ENCODE measurements around the gene SNRNP48.

The SNRNP48 gene

DNA sequence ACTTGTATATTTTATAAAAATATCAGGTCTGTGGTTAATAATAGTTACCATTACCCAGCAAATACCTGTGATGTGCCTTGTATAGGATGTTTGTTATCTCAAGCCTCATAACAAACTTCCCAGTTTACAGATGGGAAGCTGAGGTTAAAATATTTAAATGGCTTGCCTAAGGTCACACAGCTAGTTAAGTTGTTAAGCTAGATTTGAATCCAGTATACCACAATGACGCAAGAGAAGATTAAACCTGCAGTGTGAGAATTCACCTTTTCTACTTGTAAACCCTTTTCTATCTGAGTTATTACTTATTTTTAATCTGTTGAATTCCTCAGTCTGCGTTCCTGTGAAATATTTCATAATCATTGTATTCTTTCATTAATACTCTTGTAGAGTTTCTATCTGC, 43.6 kb upstream of the SNRNP48 start:
- Histone ChIP-seq H3K9me3 (ENCODE audit: insufficient read depth, low read depth, low read length) (no peaks in the 10 kb centered on the region), H3K4me1 (ENCODE audit: insufficient read depth, low read length) (peaks cover 51% of the 10 kb centered on the region), H3K36me3 (ENCODE audit: insufficient read depth, low read length) (no peaks in the 10 kb centered on the region), H3K4me3 (ENCODE audit: low read length) (no peak overlapping the region), H3K9ac (ENCODE audit: low read depth, low read length) (no peak overlapping the region), H3K27ac (ENCODE audit: low read depth, low read length) (no peak overlapping the region), H3K27me3 (ENCODE audit: insufficient read depth, low read length) (peaks cover 29% of the 10 kb centered on the region)
- 25% methylated on average over 1 of the region's 2 CpGs for WGBS

GRCh38 chr6:7546896-7547295, 43.1 kb upstream of the SNRNP48 start:
- no peaks in the 10 kb centered on the region for H3K9me3 ChIP-seq (ENCODE audit: insufficient read depth, low read depth, low read length)
- 81% methylated on average over 4 of the region's 4 CpGs for WGBS
- H3K27ac ChIP-seq (ENCODE audit: low read depth, low read length): no peak overlapping the region
- peaks cover 51% of the 10 kb centered on the region for H3K4me1 ChIP-seq (ENCODE audit: insufficient read depth, low read length)
- H3K36me3 ChIP-seq (ENCODE audit: insufficient read depth, low read length): no peaks in the 10 kb centered on the region
- H3K27me3 ChIP-seq (ENCODE audit: insufficient read depth, low read length): peaks cover 24% of the 10 kb centered on the region
- H3K4me3 ChIP-seq (ENCODE audit: low read length): no peak overlapping the region
- no peak overlapping the region for H3K9ac ChIP-seq (ENCODE audit: low read depth, low read length)

GRCh38 chr6:7547315-7547714, 42.7 kb upstream of the SNRNP48 start:
- no peaks in the 10 kb centered on the region for H3K36me3 ChIP-seq (ENCODE audit: insufficient read depth, low read length)
- H3K27me3 ChIP-seq (ENCODE audit: insufficient read depth, low read length): peaks cover 20% of the 10 kb centered on the region; the same call in 1 of the 2 replicates
- WGBS: 97% methylated on average over 4 of the region's 4 CpGs
- no peak overlapping the region for H3K9ac ChIP-seq (ENCODE audit: low read depth, low read length)
- peaks cover 51% of the 10 kb centered on the region for H3K4me1 ChIP-seq (ENCODE audit: insufficient read depth, low read length)
- H3K4me3 ChIP-seq (ENCODE audit: low read length): no peak overlapping the region
- no peaks in the 10 kb centered on the region for H3K9me3 ChIP-seq (ENCODE audit: insufficient read depth, low read depth, low read length)
- no peak overlapping the region for H3K27ac ChIP-seq (ENCODE audit: low read depth, low read length)

DNA sequence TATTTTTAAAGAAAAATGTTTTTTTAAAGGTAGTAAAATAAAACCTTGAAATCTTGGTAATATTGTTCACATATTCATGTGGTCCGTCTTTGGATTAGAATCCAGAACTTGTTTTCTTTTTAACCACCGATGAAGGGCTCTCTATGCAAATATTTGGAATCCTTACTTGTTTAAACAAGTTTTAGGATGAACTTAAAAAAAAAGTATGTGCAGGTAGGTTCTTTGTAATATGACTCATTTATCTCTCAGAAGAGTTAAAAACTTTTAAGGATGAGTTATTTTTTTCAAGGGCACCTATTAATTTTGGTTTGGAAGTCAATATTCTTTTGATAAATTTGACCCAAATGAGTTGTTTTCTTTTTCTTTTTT, 39.6 kb upstream of the SNRNP48 start:
- 97% methylated on average over 2 of the region's 2 CpGs for WGBS
- Histone ChIP-seq H3K27ac (ENCODE audit: low read depth, low read length) (no peak overlapping the region), H3K4me1 (ENCODE audit: insufficient read depth, low read length) (peaks cover 28% of the 10 kb centered on the region), H3K9me3 (ENCODE audit: insufficient read depth, low read depth, low read length) (no peaks in the 10 kb centered on the region), H3K27me3 (ENCODE audit: insufficient read depth, low read length) (no peaks in the 10 kb centered on the region), H3K4me3 (ENCODE audit: low read length) (no peak overlapping the region), H3K36me3 (ENCODE audit: insufficient read depth, low read length) (no peaks in the 10 kb centered on the region), H3K9ac (ENCODE audit: low read depth, low read length) (no peak overlapping the region)

GRCh38 chr6:7554533-7555275, 35.3 kb upstream of the SNRNP48 start:
- 90% methylated on average over 5 of the region's 6 CpGs for WGBS
- H3K27me3 ChIP-seq (ENCODE audit: insufficient read depth, low read length): no peaks in the 10 kb centered on the region
- peaks cover 6% of the 10 kb centered on the region; the same call in 1 of the 2 replicates for H3K4me1 ChIP-seq (ENCODE audit: insufficient read depth, low read length)
- no peak overlapping the region for H3K9ac ChIP-seq (ENCODE audit: low read depth, low read length)
- H3K36me3 ChIP-seq (ENCODE audit: insufficient read depth, low read length): peaks cover 35% of the 10 kb centered on the region
- no peak overlapping the region for H3K27ac ChIP-seq (ENCODE audit: low read depth, low read length)
- no peak overlapping the region for H3K4me3 ChIP-seq (ENCODE audit: low read length)
- H3K9me3 ChIP-seq (ENCODE audit: insufficient read depth, low read depth, low read length): no peaks in the 10 kb centered on the region

DNA sequence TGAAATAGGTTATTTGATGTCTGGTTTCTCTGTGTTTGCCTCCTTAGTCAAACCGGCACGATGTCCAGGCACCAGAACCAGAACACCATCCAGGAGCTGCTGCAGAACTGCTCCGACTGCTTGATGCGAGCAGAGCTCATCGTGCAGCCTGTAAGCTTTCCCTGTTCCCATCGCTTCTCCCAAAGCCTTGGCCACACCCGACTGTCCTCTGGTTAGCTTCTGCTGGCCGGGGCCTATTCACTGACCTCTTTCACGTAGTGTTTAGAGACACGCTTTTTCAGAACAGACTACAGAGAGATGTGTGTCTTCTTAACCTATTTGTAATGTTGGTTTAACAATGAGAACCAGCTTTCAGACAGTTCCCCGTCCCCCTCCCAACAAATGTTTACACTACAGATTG, 34.3 kb upstream of the SNRNP48 start:
- no peak overlapping the region for H3K27ac ChIP-seq (ENCODE audit: low read depth, low read length)
- H3K4me3 ChIP-seq (ENCODE audit: low read length): no peak overlapping the region
- no peaks in the 10 kb centered on the region for H3K9me3 ChIP-seq (ENCODE audit: insufficient read depth, low read depth, low read length)
- WGBS: 95% methylated on average over 11 of the region's 11 CpGs
- H3K9ac ChIP-seq (ENCODE audit: low read depth, low read length): no peak overlapping the region
- no peaks in the 10 kb centered on the region for H3K27me3 ChIP-seq (ENCODE audit: insufficient read depth, low read length)
- peaks cover 2% of the 10 kb centered on the region; the same call in 1 of the 2 replicates for H3K4me1 ChIP-seq (ENCODE audit: insufficient read depth, low read length)
- H3K36me3 ChIP-seq (ENCODE audit: insufficient read depth, low read length): peaks cover 45% of the 10 kb centered on the region

- Histone ChIP-seq H3K36me3 (ENCODE audit: insufficient read depth, low read length) (peaks cover 54% of the 10 kb centered on the region), H3K4me1 (ENCODE audit: insufficient read depth, low read length) (no peaks in the 10 kb centered on the region), H3K4me3 (ENCODE audit: low read length) (no peak overlapping the region), H3K9ac (ENCODE audit: low read depth, low read length) (no peak overlapping the region), H3K27me3 (ENCODE audit: insufficient read depth, low read length) (no peaks in the 10 kb centered on the region), H3K9me3 (ENCODE audit: insufficient read depth, low read depth, low read length) (no peaks in the 10 kb centered on the region), H3K27ac (ENCODE audit: low read depth, low read length) (no peak overlapping the region)
- 96% methylated on average over 11 of the region's 12 CpGs for WGBS
Observed at GRCh38 chr6:7556394-7557106, 33.4 kb upstream of the SNRNP48 start.

- Histone ChIP-seq H3K4me1 (ENCODE audit: insufficient read depth, low read length) (no peaks in the 10 kb centered on the region), H3K36me3 (ENCODE audit: insufficient read depth, low read length) (peaks cover 64% of the 10 kb centered on the region), H3K27ac (ENCODE audit: low read depth, low read length) (no peak overlapping the region), H3K9me3 (ENCODE audit: insufficient read depth, low read depth, low read length) (no peaks in the 10 kb centered on the region), H3K4me3 (ENCODE audit: low read length) (no peak overlapping the region), H3K9ac (ENCODE audit: low read depth, low read length) (no peak overlapping the region), H3K27me3 (ENCODE audit: insufficient read depth, low read length) (no peaks in the 10 kb centered on the region)
- 95% methylated on average over 2 of the region's 2 CpGs for WGBS
Observed at GRCh38 chr6:7557652-7558051, 32.3 kb upstream of the SNRNP48 start.

- H3K4me3 ChIP-seq (ENCODE audit: low read length): no peak overlapping the region
- H3K27ac ChIP-seq (ENCODE audit: low read depth, low read length): no peak overlapping the region
- H3K9me3 ChIP-seq (ENCODE audit: insufficient read depth, low read depth, low read length): no peaks in the 10 kb centered on the region
- peaks cover 73% of the 10 kb centered on the region for H3K36me3 ChIP-seq (ENCODE audit: insufficient read depth, low read length)
- H3K9ac ChIP-seq (ENCODE audit: low read depth, low read length): no peak overlapping the region
- no peaks in the 10 kb centered on the region for H3K27me3 ChIP-seq (ENCODE audit: insufficient read depth, low read length)
- 91% methylated on average over 4 of the region's 4 CpGs for WGBS
- no peaks in the 10 kb centered on the region for H3K4me1 ChIP-seq (ENCODE audit: insufficient read depth, low read length)
Observed at GRCh38 chr6:7558781-7559180, 31.2 kb upstream of the SNRNP48 start.

DNA sequence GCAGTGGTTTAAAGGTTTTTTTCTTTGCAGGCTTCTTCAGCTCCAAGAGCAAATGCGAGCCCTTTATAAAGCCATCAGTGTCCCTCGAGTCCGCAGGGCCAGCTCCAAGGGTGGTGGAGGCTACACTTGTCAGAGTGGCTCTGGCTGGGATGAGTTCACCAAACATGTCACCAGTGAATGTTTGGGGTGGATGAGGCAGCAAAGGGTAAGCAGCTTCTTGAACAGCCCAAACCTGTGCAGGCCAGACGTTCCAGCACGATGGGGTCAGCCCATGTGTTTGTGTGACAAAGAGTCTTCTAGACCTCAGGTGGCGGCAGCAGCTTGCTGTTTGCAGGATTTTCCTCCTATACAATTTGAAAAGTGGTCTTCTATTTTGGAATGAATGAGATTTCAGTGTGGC, 30.8 kb upstream of the SNRNP48 start:
- WGBS: 95% methylated on average over 6 of the region's 6 CpGs
- peaks cover 77% of the 10 kb centered on the region for H3K36me3 ChIP-seq (ENCODE audit: insufficient read depth, low read length)

DNA sequence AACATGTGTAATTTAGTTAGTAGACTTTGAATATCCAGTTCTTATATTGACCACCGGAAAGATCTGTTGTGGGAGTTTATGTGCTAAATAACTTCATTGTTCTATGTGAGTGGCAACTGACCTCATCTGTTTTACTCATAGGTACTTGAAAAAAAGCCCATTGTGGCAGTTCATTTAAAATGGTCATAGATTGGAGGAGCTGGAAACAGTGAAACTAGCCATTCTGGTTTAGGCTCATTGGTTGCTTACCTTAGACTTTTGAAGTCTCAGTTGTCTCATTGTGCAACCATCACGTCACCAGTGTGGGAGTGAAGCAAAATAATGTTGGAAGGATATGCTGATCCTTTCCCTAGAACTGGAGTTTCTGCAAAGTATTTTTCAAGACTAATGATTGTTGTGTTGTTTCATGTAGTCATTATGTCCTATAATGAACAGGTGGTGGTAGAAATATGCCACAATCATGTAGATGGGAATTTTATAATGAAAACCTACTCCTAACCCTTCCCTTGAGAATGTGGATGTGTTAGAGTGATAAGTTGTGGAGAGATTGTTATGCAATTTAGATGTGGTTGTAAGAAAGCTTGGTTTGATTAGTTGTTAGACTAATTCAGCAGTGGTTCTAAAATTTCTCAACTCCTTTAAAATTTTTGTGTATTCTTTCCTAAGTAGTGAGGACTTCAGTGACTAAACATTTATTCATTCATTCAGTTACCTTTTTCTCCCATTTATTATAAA, 30.2 kb upstream of the SNRNP48 start:
- Histone ChIP-seq H3K9me3 (ENCODE audit: insufficient read depth, low read depth, low read length) (no peaks in the 10 kb centered on the region), H3K9ac (ENCODE audit: low read depth, low read length) (no peak overlapping the region), H3K27me3 (ENCODE audit: insufficient read depth, low read length) (no peaks in the 10 kb centered on the region), H3K36me3 (ENCODE audit: insufficient read depth, low read length) (peaks cover 83% of the 10 kb centered on the region), H3K4me3 (ENCODE audit: low read length) (no peak overlapping the region), H3K4me1 (ENCODE audit: insufficient read depth, low read length) (no peaks in the 10 kb centered on the region), H3K27ac (ENCODE audit: low read depth, low read length) (no peak overlapping the region)
- 100% methylated on average over 2 of the region's 2 CpGs for WGBS

More for the DNA sequence above, 30.8 kb upstream of the SNRNP48 start:
- Histone ChIP-seq H3K4me1 (ENCODE audit: insufficient read depth, low read length) (no peaks in the 10 kb centered on the region), H3K9me3 (ENCODE audit: insufficient read depth, low read depth, low read length) (no peaks in the 10 kb centered on the region), H3K4me3 (ENCODE audit: low read length) (no peak overlapping the region), H3K9ac (ENCODE audit: low read depth, low read length) (no peak overlapping the region), H3K27me3 (ENCODE audit: insufficient read depth, low read length) (no peaks in the 10 kb centered on the region), H3K27ac (ENCODE audit: low read depth, low read length) (no peak overlapping the region)

Data from HUES64 (cell line).